ENCODE data around the gene PCCA. TPM values are rescaled to one million over a fixed set of nuclear protein-coding genes. Genes with fewer than 3 reads are reported as not detected.

Gene PCCA
- total and polyA plus RNA-seq, 8 donors = 26.8 to 48.9 (median 37.6) TPM

DNA sequence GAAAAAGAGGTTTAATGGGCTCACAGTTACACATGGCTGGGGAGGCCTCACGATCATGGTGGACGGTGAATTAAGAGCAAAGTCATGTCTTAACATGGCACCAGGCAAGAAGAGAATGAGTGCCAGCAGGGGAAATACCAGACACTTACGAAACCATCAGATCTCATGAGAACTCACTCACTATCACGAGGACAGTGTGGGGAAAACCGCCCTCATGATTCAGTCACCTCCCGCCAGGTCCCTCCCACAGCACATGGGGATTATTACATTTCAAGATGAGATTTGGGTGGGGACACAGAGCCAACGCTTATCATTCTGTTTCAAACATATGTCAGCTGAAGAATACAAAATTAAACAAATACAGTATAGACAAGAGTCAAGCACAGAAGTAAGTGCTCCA, 165.1 kb downstream of the PCCA start:
- Histone ChIP-seq H3K27me3 (no peaks in the 10 kb centered on the region), H3K36me3 (no peaks in the 10 kb centered on the region), H3K9me3 (peaks cover 0 to under 1% of the 10 kb centered on the region in 2 donors), H3K27ac (no peak overlapping the region), H3K4me3 (no peak overlapping the region), H3K4me1 (no peaks in the 10 kb centered on the region)
- ATAC-seq (no peak), DNase-seq (no peak)
- intact Hi-C loops (cut with DNase I) = no loop called here
- TF ChIP-seq CTCF (IDR thresholded peaks at IDR 0.05) = no peak

DNA sequence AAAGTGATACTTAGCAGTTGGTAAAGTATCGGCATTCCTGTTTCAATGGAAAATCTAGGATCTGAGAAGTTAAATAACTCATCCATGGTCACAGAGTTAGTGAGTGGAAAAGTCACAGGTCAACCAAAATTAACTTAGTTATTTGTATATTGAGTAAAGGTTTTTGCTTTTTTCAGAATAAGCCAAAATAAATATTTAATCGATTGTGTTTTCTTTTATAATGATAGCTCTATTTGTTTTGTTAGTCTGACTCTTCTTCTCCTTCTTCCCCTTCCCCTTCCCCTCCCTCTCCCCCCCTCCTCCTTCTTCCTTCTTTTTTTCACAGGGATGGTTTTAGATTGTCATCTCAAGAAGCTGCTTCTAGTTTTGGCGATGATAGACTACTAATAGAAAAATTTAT, 173.5 kb downstream of the PCCA start:
- ATAC-seq = no peak

GRCh38 chr13:100266026-100266425, 177.1 kb downstream of the PCCA start:
- intact Hi-C loops (cut with DNase I) = no loop called here
- DNase-seq (no peak), ATAC-seq (no peak)
- Histone ChIP-seq H3K27ac (no peak overlapping the region), H3K9me3 (no peaks in the 10 kb centered on the region), H3K4me1 (no peaks in the 10 kb centered on the region), H3K4me3 (no peak overlapping the region), H3K36me3 (peaks cover 0 to 5% of the 10 kb centered on the region in 2 donors), H3K27me3 (no peaks in the 10 kb centered on the region)
- TF ChIP-seq CTCF (IDR thresholded peaks at IDR 0.05) = no peak

More for the DNA sequence above, 173.5 kb downstream of the PCCA start:
- Histone ChIP-seq H3K4me1 (no peaks in the 10 kb centered on the region), H3K4me3 (no peak overlapping the region), H3K27me3 (no peaks in the 10 kb centered on the region), H3K27ac (no peak overlapping the region), H3K9me3 (no peaks in the 10 kb centered on the region), H3K36me3 (no peaks in the 10 kb centered on the region)
- no peak for TF ChIP-seq CTCF (IDR thresholded peaks at IDR 0.05)
- intact Hi-C loops (cut with DNase I) = no loop called here
- DNase-seq = no peak

GRCh38 chr13:100269837-100270236, 180.9 kb downstream of the PCCA start:
- H3K27ac ChIP-seq = no peak overlapping the region
- TF ChIP-seq CTCF (IDR thresholded peaks at IDR 0.05) = no peak
- no peaks in the 10 kb centered on the region for H3K27me3 ChIP-seq
- H3K4me3 ChIP-seq = no peak overlapping the region
- ATAC-seq (peak; percentile 74), DNase-seq (peak; percentile 24 to 71 (median 60))
- H3K36me3 ChIP-seq = peaks cover 3 to 5% of the 10 kb centered on the region in 2 donors
- intact Hi-C loops (cut with DNase I) = no loop called here
- H3K4me1 ChIP-seq = no peaks in the 10 kb centered on the region
- no peaks in the 10 kb centered on the region for H3K9me3 ChIP-seq

DNA sequence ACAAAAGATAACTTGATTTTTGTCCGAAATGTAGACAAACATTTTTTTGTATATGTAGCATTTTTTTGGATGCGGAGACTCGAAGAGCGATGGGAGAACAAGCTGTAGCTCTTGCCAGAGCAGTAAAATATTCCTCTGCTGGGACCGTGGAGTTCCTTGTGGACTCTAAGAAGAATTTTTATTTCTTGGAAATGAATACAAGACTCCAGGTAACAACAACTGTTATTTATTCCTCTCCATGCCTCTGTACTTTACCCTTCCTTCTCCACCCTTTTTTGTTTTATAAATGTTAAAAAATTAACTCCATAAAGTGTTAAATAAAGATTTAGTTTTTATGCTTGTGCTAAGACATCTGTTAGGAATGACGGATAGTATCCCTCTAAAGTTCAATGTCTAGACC, 184.2 kb downstream of the PCCA start:
- ATAC-seq = no peak
- H3K4me1 ChIP-seq = no peaks in the 10 kb centered on the region
- no peaks in the 10 kb centered on the region for H3K27me3 ChIP-seq
- no peak overlapping the region for H3K27ac ChIP-seq
- no peak for DNase-seq
- TF ChIP-seq CTCF (IDR thresholded peaks at IDR 0.05) = no peak
- no peaks in the 10 kb centered on the region for H3K9me3 ChIP-seq
- H3K36me3 ChIP-seq = peaks cover 3 to 5% of the 10 kb centered on the region in 2 donors
- H3K4me3 ChIP-seq = no peak overlapping the region
- intact Hi-C loops (cut with DNase I) = no loop called here
